ENCODE results near the gene SYCE1.
"Not testable (repeated sequence)": the region's sequence is repeated elsewhere in the genome, so short reads cannot be mapped to it uniquely, and the experiment has no call there.

The SYCE1 gene

GRCh38 chr10:133555521-133555920, 9.9 kb downstream of the SYCE1 start:
- DNase-seq: no peak

GRCh38 chr10:133554600-133554999, 10.8 kb downstream of the SYCE1 start:
- DNase-seq: no peak

- DNase-seq: no peak
Observed at GRCh38 chr10:133544506-133544905, 20.9 kb downstream of the SYCE1 start.

GRCh38 chr10:133541441-133541975, 23.9 kb downstream of the SYCE1 start:
- not testable (repeated sequence) for DNase-seq

- no peak for DNase-seq
Observed at GRCh38 chr10:133537546-133538545, 27.5 kb downstream of the SYCE1 start.

GRCh38 chr10:133536198-133536597, 29.2 kb downstream of the SYCE1 start:
- no peak for DNase-seq

GRCh38 chr10:133534417-133534816, 31.0 kb downstream of the SYCE1 start:
- no peak for DNase-seq

- DNase-seq: no peak
Observed at GRCh38 chr10:133532871-133533270, 32.5 kb downstream of the SYCE1 start.

GRCh38 chr10:133530506-133530905, 34.9 kb downstream of the SYCE1 start:
- no peak for DNase-seq

- DNase-seq: no peak
Observed at GRCh38 chr10:133529576-133529946, 35.8 kb downstream of the SYCE1 start.

GRCh38 chr10:133528845-133529575, 36.4 kb downstream of the SYCE1 start:
- no peak for DNase-seq

GRCh38 chr10:133528296-133528844, 37.0 kb downstream of the SYCE1 start:
- no peak for DNase-seq

- no peak for DNase-seq
Observed at GRCh38 chr10:133527771-133528271, 37.6 kb downstream of the SYCE1 start.

- DNase-seq: no peak
Observed at GRCh38 chr10:133526957-133527588, 38.3 kb downstream of the SYCE1 start, which contains the start of gene CYP2E1. CYP2E1 (plus strand) TSS chr10:133527363; CDS start chr10:133527396, 33 bp downstream.

- no peak for DNase-seq
Observed at GRCh38 chr10:133525444-133525843, 39.9 kb downstream of the SYCE1 start.

GRCh38 chr10:133523631-133524203, 41.7 kb downstream of the SYCE1 start:
- DNase-seq: no peak

- peak; percentile 63 for DNase-seq
Observed at GRCh38 chr10:133520193-133520738, 45.1 kb downstream of the SYCE1 start.

- DNase-seq: not testable (repeated sequence)
Observed at GRCh38 chr10:133518517-133518916, 46.9 kb downstream of the SYCE1 start.

- no peak for DNase-seq
Observed at GRCh38 chr10:133516057-133516456, 49.3 kb downstream of the SYCE1 start.

- DNase-seq: no peak
Observed at GRCh38 chr10:133515471-133515870, 49.9 kb downstream of the SYCE1 start.

GRCh38 chr10:133511907-133512528, 53.4 kb downstream of the SYCE1 start:
- no peak for DNase-seq

Data from NCI-H69 (cell line).